22Rv1 (cell line): ENCODE results near the gene PEX3.

Experiments
- CTCF ChIP-seq: fragments of 450-650 bp; IDR thresholded peaks from 2 replicates; pipeline ENCODE4 v1.5.1; 2017; ENCODE audit warnings: mild to moderate bottlenecking
- ZFX ChIP-seq: fragments of 450-650 bp; IDR thresholded peaks from 2 replicates; pipeline ENCODE4 v1.6.1; 2017; ENCODE audit warnings: antibody characterized with exemption, borderline replicate concordance

GRCh38 chr6:143506199-143506598 lies 55.6 kb downstream of the PEX3 start:
- TF ChIP-seq CTCF, result no peak
- TF ChIP-seq ZFX, result no peak
